PFSK-1 (cell line): ENCODE measurements around the gene RORB.

Experiments used
- POLR2AphosphoS5 ChIP-seq: IDR thresholded peaks from 2 replicates; pipeline ENCODE4 v1.6.1; 2012; ENCODE audit warnings: low read depth, mild to moderate bottlenecking, control low read depth, low read length, moderate library complexity
- REST ChIP-seq, 2 experiments: IDR thresholded peaks; 2 replicates each; pipeline versions ENCODE4 v1.6.1 to v1.8.0; 2011 to 2012; ENCODE audit warnings: low read depth in 2 of 2, low read length in 2 of 2, control low read depth in 1 of 2, inconsistent platforms in 1 of 2, mild to moderate bottlenecking in 1 of 2, moderate library complexity in 1 of 2; ENCODE audit not compliant: insufficient read depth in 1 of 2
- SIN3A ChIP-seq: IDR thresholded peaks from 2 replicates; pipeline ENCODE4 v1.6.1; 2012; ENCODE audit warnings: mild to moderate bottlenecking, low read length, moderate library complexity, borderline replicate concordance; ENCODE audit not compliant: insufficient read depth

DNA sequence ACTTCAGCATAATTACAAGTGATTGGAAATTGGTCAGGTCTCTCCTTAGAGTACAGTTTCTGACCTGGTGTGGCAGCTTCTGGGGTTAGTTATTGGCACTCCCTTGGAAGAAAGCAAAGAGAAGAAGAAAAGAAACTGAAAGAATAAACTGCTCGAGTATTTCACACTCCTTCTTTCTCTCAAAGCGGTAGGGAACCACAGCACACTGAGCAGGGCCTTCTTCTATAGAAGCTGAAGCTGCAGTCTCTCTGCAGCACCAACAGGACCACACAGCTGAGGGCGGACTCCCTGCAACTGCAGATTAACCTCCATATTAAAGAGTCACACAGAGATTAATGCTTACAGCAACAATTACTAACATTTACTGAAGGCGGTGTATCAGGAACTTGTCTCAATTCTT lies 238.6 kb downstream of the RORB start:
- TF ChIP-seq REST (IDR thresholded peaks at IDR 0.05; ENCODE audit: insufficient read depth in 1 of 2, low read depth in 2 of 2, low read length in 2 of 2) (no peak), POLR2AphosphoS5 (no peak), SIN3A (no peak)
